LNCaP clone FGC (cell line): ENCODE measurements around the gene JAG1.

Experiments
- DNase-seq: peaks from one replicate; pipeline ENCODE4 v3.0.0-alpha.2; 2011; ENCODE audit warnings: low read depth
- H3K4me3 ChIP-seq: 2 replicates; pipeline ENCODE4 v1.5.1; 2011; ENCODE audit warnings: mild to moderate bottlenecking, low read depth, low read length, control low read depth
- CTCF ChIP-seq: IDR thresholded peaks from 2 replicates; pipeline ENCODE4 v1.5.1; 2012; ENCODE audit warnings: mild to moderate bottlenecking; ENCODE audit not compliant: control insufficient read depth, insufficient read depth; ENCODE audit errors: extremely low read depth

Gene JAG1

GRCh38 chr20:10654630-10655029, 19.2 kb downstream of the JAG1 start:
- TF ChIP-seq CTCF: no peak
- DNase-seq: peak; percentile 62
- H3K4me3 ChIP-seq: no peak overlapping the region

GRCh38 chr20:10654250-10654610, 19.6 kb downstream of the JAG1 start:
- no peak for DNase-seq
- no peak overlapping the region for H3K4me3 ChIP-seq
- TF ChIP-seq CTCF: no peak

GRCh38 chr20:10653599-10654249, 20.1 kb downstream of the JAG1 start:
- DNase-seq: no peak
- no peak for TF ChIP-seq CTCF
- H3K4me3 ChIP-seq: no peak overlapping the region

- DNase-seq: no peak
- no peak for TF ChIP-seq CTCF
- no peak overlapping the region for H3K4me3 ChIP-seq
Measured at GRCh38 chr20:10652660-10653261, 21.0 kb downstream of the JAG1 start.

GRCh38 chr20:10652185-10652584, 21.6 kb downstream of the JAG1 start:
- H3K4me3 ChIP-seq: no peak overlapping the region
- DNase-seq: no peak
- no peak for TF ChIP-seq CTCF

GRCh38 chr20:10651227-10651990, 22.4 kb downstream of the JAG1 start:
- no peak for TF ChIP-seq CTCF
- no peak for DNase-seq
- no peak overlapping the region for H3K4me3 ChIP-seq

- TF ChIP-seq CTCF: no peak
- DNase-seq: no peak
- H3K4me3 ChIP-seq: no peak overlapping the region
Measured at GRCh38 chr20:10649797-10650160, 24.0 kb downstream of the JAG1 start.
